Smooth muscle cell of the brain vasculature (primary cell): ENCODE measurements around the gene AGXT2.
A peak's percentile ranks its signal among the peaks of the same experiment; 100 is the strongest.
"Not testable (repeated sequence)": the region's sequence is repeated elsewhere in the genome, so short reads cannot be mapped to it uniquely, and the experiment has no call there.

Source experiments
- DNase-seq: peaks from one replicate; pipeline ENCODE4 v3.0.0-alpha.2; 2012; ENCODE audit warnings: low read depth, low spot score

Gene AGXT2

DNA sequence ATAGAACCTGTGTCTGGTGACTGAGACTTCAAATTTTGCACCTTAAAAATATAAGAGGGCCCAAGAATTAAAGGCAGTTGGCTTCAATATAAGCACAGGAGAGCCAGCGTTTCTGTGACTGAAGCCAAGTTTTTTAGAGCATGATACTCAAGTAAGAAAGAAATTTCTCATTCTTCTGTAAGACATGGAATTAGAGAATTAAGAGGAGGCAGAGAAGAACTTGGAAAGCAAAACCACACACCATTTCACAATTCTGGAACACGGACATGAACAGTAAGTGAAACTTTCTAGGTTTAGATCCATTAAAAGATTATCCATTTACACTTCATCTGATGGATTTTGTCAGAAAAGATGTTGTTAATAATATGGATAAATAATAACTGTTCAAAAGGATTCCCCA lies 8.9 kb upstream of the AGXT2 start:
- no peak for DNase-seq

DNA sequence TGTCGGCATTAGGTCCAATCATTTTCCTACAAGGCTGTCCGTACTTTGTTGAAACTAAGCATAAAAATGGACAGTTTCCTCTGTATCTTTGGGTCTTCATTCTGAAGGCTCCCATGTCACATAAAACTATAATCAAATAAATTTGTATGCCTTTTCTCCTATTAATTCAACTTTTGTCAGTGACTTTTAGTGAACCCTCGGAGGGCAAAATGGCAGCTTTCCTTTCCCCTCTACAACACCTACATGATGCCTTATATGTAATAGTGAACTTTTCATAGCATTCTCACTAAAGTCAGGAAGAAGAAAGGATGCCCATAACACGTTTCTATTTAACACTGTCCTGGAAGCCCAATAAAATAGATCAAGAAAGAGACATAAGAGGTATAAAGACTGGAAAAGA lies 5.1 kb upstream of the AGXT2 start:
- no peak for DNase-seq

- no peak for DNase-seq
Measured at GRCh38 chr5:35050541-35051126, 2.9 kb upstream of the AGXT2 start.

DNA sequence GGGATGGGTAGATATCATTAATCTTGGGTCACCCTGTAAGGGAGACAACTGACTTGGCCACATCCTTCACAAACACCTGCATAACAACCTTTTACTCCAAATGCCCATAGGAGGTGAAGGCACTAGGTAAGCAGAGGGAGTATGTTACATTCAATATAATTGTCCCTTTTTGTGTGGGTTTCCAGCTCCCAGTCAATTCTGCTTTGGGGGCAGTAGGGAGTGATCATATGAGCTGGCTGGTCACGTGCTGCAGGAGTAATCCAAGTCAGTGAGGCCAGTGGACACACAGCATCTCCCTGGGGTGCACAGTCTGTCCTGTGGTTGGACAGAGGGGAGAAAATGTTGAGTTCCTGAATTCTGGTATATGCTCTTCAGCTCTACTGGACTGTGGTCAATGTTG lies 1.2 kb upstream of the AGXT2 start:
- DNase-seq, result no peak

- peak; percentile 13 for DNase-seq
Measured at GRCh38 chr5:35046774-35047173, 975 bp downstream of the AGXT2 start.

DNA sequence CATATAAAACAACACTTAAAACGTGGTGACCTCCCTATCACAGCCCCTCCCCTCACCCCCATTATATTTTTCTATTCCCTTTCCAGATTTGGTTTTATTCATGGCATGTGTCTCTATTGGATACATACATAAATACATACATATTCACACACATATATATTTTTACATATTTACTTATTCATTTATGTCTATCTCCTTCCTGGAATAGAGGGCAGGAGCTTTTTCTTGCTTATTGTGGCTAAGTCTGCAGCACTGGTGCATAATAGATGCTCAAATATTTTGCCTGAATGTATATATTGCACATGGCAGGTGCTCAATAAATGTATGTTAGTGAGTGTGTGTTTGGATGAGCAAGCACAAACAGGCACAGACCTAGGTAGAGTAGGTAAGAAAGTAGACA lies 2.5 kb downstream of the AGXT2 start:
- DNase-seq, result no peak

GRCh38 chr5:35044649-35045048 lies 3.1 kb downstream of the AGXT2 start:
- DNase-seq, result no peak

- DNase-seq, result no peak
Measured at GRCh38 chr5:35042781-35043180, 5.0 kb downstream of the AGXT2 start.

- no peak for DNase-seq
Measured at GRCh38 chr5:35041261-35041660, 6.5 kb downstream of the AGXT2 start.

- DNase-seq, result no peak
Measured at GRCh38 chr5:35038891-35039290, 8.9 kb downstream of the AGXT2 start.

DNA sequence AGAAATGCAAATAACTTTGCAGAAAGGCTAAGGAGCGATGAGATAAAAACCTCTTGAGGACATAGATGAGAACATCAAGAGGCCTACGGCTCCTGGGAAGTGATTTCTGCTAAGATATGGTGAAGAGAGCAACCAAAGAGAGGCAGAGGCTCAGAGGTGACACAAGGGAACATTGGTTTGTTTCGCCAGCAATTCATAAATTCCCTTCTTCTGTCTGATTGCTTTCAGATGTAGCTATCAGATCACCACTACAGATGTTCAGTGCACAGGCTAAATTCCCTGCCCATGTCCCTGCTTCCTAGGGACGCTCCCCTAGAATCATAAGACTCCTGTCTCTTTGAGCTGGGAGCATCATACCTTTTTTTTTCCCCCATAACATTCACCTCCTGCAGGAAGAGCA lies 11.2 kb downstream of the AGXT2 start:
- no peak for DNase-seq

GRCh38 chr5:35035929-35036328 lies 11.8 kb downstream of the AGXT2 start:
- not testable (repeated sequence) for DNase-seq

GRCh38 chr5:35035271-35035670 lies 12.5 kb downstream of the AGXT2 start:
- DNase-seq, result no peak

- DNase-seq, result no peak
Measured at GRCh38 chr5:35032356-35032755, 15.4 kb downstream of the AGXT2 start.

DNA sequence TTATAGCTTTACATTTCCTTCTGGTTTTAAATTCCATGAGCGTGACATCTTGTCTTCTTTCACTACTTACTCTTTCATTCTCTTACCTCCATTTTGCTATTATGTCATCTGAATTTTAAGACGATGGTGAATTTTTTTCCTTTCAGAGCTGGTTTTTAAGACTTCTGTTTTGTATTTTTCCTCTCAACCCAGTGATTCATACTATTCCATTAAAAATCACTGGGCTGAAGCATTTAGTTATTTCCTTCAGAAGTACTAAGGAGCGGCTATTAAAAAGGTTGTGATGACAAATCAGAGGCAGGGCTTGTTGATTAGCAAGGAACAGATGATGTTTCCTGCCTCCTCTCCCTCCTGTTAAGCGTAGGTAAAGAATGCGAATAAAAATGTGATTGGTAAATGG lies 16.5 kb downstream of the AGXT2 start:
- DNase-seq, result no peak

- no peak for DNase-seq
Measured at GRCh38 chr5:35030426-35031100, 17.2 kb downstream of the AGXT2 start.

DNA sequence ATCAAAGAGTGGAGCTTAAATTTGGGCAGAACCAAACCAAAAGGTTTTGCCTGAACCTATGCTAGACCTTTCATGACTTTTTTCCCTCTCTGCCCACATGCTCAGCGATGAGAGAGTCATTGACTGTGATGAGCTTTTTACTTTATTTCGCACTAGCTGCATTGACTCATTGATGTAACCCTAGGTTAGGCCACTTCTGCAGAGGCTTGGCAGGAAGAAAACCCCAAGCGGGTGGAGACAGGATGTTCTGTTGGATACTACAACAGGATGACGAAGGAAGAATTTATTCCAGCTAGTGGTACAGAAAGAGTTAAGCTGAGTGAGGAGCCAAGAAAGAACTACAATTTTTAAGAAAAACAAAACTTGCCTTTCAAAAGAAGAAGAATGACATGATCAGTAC lies 18.4 kb downstream of the AGXT2 start:
- DNase-seq, result peak; percentile 15

DNA sequence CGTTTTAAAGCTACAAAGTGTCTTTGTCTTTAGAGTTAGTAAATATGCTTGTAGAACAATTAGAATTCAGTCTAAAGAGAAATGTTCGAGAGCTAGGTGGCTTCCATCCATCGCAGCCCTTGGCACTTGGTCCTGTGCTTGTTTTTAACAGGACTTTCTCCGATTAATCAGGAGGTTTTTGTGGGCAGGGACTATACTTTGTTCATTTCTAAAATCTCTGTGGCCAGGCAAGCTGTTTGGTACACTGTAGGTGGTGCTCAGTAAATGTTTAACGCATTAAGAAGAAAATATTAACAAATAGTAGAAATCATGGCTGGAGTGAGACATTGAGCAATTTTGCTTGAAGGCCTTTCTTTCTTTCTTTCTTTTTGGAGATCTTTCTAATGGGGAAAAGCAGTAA lies 20.8 kb downstream of the AGXT2 start:
- no peak for DNase-seq

GRCh38 chr5:35026280-35026840 lies 21.4 kb downstream of the AGXT2 start:
- DNase-seq, result no peak

GRCh38 chr5:35024911-35025510 lies 22.7 kb downstream of the AGXT2 start:
- DNase-seq, result no peak

- DNase-seq, result no peak
Measured at GRCh38 chr5:35023391-35024178, 24.2 kb downstream of the AGXT2 start.
